ENCODE data around the gene SEMA4F. TPM values are rescaled to one million over a fixed set of nuclear protein-coding genes. Genes with fewer than 3 reads are reported as not detected.

Gene SEMA4F
- polyA plus RNA-seq, 1 donor (not counting 4 experiments of a cell fraction or from before 2014, with no cell fraction given): 8.0 TPM

GRCh38 chr2:74655579-74655978, 1.5 kb downstream of the SEMA4F start:
- no peaks in the 10 kb centered on the region for H3K27me3 ChIP-seq (ENCODE audit: control insufficient read depth, extremely low read depth, insufficient read depth, low read length)
- no peak for DNase-seq (ENCODE audit: low read depth, low spot score)
- no peaks in the 10 kb centered on the region for H3K79me2 ChIP-seq (ENCODE audit: control insufficient read depth, insufficient read depth, low read length)
- no peak for TF ChIP-seq EZH2 (IDR thresholded peaks at IDR 0.05; ENCODE audit: low read length)
- TF ChIP-seq, protein P1, sequence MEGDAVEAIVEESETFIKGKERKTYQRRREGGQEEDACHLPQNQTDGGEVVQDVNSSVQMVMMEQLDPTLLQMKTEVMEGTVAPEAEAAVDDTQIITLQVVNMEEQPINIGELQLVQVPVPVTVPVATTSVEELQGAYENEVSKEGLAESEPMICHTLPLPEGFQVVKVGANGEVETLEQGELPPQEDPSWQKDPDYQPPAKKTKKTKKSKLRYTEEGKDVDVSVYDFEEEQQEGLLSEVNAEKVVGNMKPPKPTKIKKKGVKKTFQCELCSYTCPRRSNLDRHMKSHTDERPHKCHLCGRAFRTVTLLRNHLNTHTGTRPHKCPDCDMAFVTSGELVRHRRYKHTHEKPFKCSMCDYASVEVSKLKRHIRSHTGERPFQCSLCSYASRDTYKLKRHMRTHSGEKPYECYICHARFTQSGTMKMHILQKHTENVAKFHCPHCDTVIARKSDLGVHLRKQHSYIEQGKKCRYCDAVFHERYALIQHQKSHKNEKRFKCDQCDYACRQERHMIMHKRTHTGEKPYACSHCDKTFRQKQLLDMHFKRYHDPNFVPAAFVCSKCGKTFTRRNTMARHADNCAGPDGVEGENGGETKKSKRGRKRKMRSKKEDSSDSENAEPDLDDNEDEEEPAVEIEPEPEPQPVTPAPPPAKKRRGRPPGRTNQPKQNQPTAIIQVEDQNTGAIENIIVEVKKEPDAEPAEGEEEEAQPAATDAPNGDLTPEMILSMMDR (optimal IDR thresholded peaks at IDR 0.05 in 1 of 3, IDR thresholded peaks at IDR 0.05 in 1 of 3, conservative IDR thresholded peaks at IDR 0.05 in 1 of 3; ENCODE audit: extremely low read depth in 1 of 3, insufficient read depth in 2 of 3, low read length in 3 of 3): no peak
- H3K36me3 ChIP-seq (ENCODE audit: control insufficient read depth in 2 of 2, extremely low read depth in 1 of 2, insufficient read depth in 2 of 2, low read length in 2 of 2): peaks cover 0 to 9% of the 10 kb centered on the region in 2 experiments
- no peak overlapping the region for H3K4me2 ChIP-seq (ENCODE audit: control insufficient read depth, extremely low read depth, insufficient read depth, low read depth, low read length)
- no peaks in the 10 kb centered on the region for H3K9me3 ChIP-seq (ENCODE audit: control insufficient read depth, low read depth, low read length)
- peaks cover 6% of the 10 kb centered on the region for H3K4me1 ChIP-seq (ENCODE audit: control insufficient read depth, extremely low read depth, insufficient read depth, low read length)
- no peak for FAIRE-seq
- H3K9me1 ChIP-seq (ENCODE audit: control insufficient read depth, extremely low read depth, insufficient read depth, low read length): no peaks in the 10 kb centered on the region
- H3K4me3 ChIP-seq (ENCODE audit: control insufficient read depth in 2 of 3, extremely low read depth in 1 of 3, insufficient read depth in 2 of 3, low read depth in 1 of 3, low read length in 3 of 3): no peak overlapping the region
- no peak overlapping the region for H2AFZ ChIP-seq (ENCODE audit: control insufficient read depth, low read length)
- no peak overlapping the region for H3K27ac ChIP-seq (ENCODE audit: control insufficient read depth, insufficient read depth, low read length)
- H4K20me1 ChIP-seq (ENCODE audit: control insufficient read depth, extremely low read depth, insufficient read depth, low read length): no peaks in the 10 kb centered on the region
- H3K9ac ChIP-seq (ENCODE audit: control insufficient read depth, extremely low read depth, insufficient read depth, low read length): no peak overlapping the region
- dilution Hi-C loops (cut with MboI; ENCODE audit: extremely low pct_ligation_motif_present, low sequenced_read_pairs): no loop called here

GRCh38 chr2:74658516-74658915, 4.5 kb downstream of the SEMA4F start:
- no peak overlapping the region for H3K9ac ChIP-seq (ENCODE audit: control insufficient read depth, extremely low read depth, insufficient read depth, low read length)
- no peaks in the 10 kb centered on the region for H3K27me3 ChIP-seq (ENCODE audit: control insufficient read depth, extremely low read depth, insufficient read depth, low read length)
- peaks cover 0 to 10% of the 10 kb centered on the region in 2 experiments for H3K36me3 ChIP-seq (ENCODE audit: control insufficient read depth in 2 of 2, extremely low read depth in 1 of 2, insufficient read depth in 2 of 2, low read length in 2 of 2)
- H3K27ac ChIP-seq (ENCODE audit: control insufficient read depth, insufficient read depth, low read length): no peak overlapping the region
- dilution Hi-C loops (cut with MboI; ENCODE audit: extremely low pct_ligation_motif_present, low sequenced_read_pairs): no loop called here
- no peak overlapping the region for H3K4me2 ChIP-seq (ENCODE audit: control insufficient read depth, extremely low read depth, insufficient read depth, low read depth, low read length)
- H2AFZ ChIP-seq (ENCODE audit: control insufficient read depth, low read length): no peak overlapping the region
- FAIRE-seq: no peak
- no peak for TF ChIP-seq EZH2 (IDR thresholded peaks at IDR 0.05; ENCODE audit: low read length)
- TF ChIP-seq, protein P1 (optimal IDR thresholded peaks at IDR 0.05 in 1 of 3, IDR thresholded peaks at IDR 0.05 in 1 of 3, conservative IDR thresholded peaks at IDR 0.05 in 1 of 3; ENCODE audit: extremely low read depth in 1 of 3, insufficient read depth in 2 of 3, low read length in 3 of 3): no peak
- H3K9me1 ChIP-seq (ENCODE audit: control insufficient read depth, extremely low read depth, insufficient read depth, low read length): no peaks in the 10 kb centered on the region
- DNase-seq (ENCODE audit: low read depth, low spot score): no peak
- H3K9me3 ChIP-seq (ENCODE audit: control insufficient read depth, low read depth, low read length): no peaks in the 10 kb centered on the region
- H3K4me1 ChIP-seq (ENCODE audit: control insufficient read depth, extremely low read depth, insufficient read depth, low read length): peaks cover 6% of the 10 kb centered on the region
- no peak overlapping the region for H3K4me3 ChIP-seq (ENCODE audit: control insufficient read depth in 2 of 3, extremely low read depth in 1 of 3, insufficient read depth in 2 of 3, low read depth in 1 of 3, low read length in 3 of 3)
- H4K20me1 ChIP-seq (ENCODE audit: control insufficient read depth, extremely low read depth, insufficient read depth, low read length): no peaks in the 10 kb centered on the region
- no peaks in the 10 kb centered on the region for H3K79me2 ChIP-seq (ENCODE audit: control insufficient read depth, insufficient read depth, low read length)

Data from keratinocyte (primary cell).